Loucy (cell line): Measurements from ENCODE around the gene FLG.
"Not testable (repeated sequence)": the region's sequence is repeated elsewhere in the genome, so short reads cannot be mapped to it uniquely, and the experiment has no call there.

ENCODE experiments used
- H2AFZ ChIP-seq: fragments of 200-600 bp; sonication (generic); 2 replicates; pipeline ENCODE4 v1.6.0; 2016; ENCODE audit warnings: antibody characterized with exemption, mild to moderate bottlenecking, low read length, moderate library complexity
- H3F3A ChIP-seq: fragments of 200-600 bp; 2 replicates; pipeline ENCODE4 v1.6.0; 2016; ENCODE audit warnings: antibody characterized with exemption, low read depth, mild to moderate bottlenecking
- H3K27me3 ChIP-seq: fragments of 200-600 bp; sonication (generic); 2 replicates; pipeline ENCODE4 v1.6.1; 2014; ENCODE audit warnings: low read length, mild to moderate bottlenecking; ENCODE audit not compliant: insufficient read depth, poor library complexity, severe bottlenecking
- H3K36me3 ChIP-seq: fragments of 200-600 bp; sonication (generic); 2 replicates; pipeline ENCODE4 v1.6.1; 2016; ENCODE audit warnings: low read length; ENCODE audit not compliant: insufficient read depth
- H3K4me1 ChIP-seq: fragments of 200-600 bp; sonication (generic); 2 replicates; pipeline ENCODE4 v1.5.1; 2014; ENCODE audit warnings: low read length, mild to moderate bottlenecking; ENCODE audit not compliant: insufficient read depth, poor library complexity, severe bottlenecking
- H3K4me2 ChIP-seq: fragments of 200-600 bp; sonication (generic); 2 replicates; pipeline ENCODE4 v1.6.0; 2014; ENCODE audit warnings: antibody characterized with exemption, low read length, low read depth, mild to moderate bottlenecking; ENCODE audit not compliant: poor library complexity, severe bottlenecking
- H3K4me3 ChIP-seq: fragments of 200-600 bp; sonication (generic); 2 replicates; pipeline ENCODE4 v1.5.1; 2014; ENCODE audit warnings: low read length, mild to moderate bottlenecking, mixed read lengths; ENCODE audit not compliant: poor library complexity, severe bottlenecking
- H3K79me2 ChIP-seq: fragments of 200-600 bp; sonication (generic); 2 replicates; pipeline ENCODE4 v1.6.1; 2014; ENCODE audit warnings: low read length; ENCODE audit not compliant: insufficient read depth
- H3K9ac ChIP-seq: fragments of 200-600 bp; sonication (generic); 2 replicates; pipeline ENCODE4 v1.6.0; 2014; ENCODE audit warnings: mild to moderate bottlenecking, low read depth, low read length, moderate library complexity; ENCODE audit not compliant: poor library complexity, severe bottlenecking
- H3K9me2 ChIP-seq: fragments of 200-600 bp; sonication (generic); replicated peaks from 2 replicates; pipeline ENCODE4 v1.6.1; 2016; ENCODE audit warnings: low read depth, low read length, mixed read lengths
- H3K9me3 ChIP-seq: fragments of 200-600 bp; sonication (generic); 2 replicates; pipeline ENCODE4 v1.6.1; 2014; ENCODE audit warnings: mild to moderate bottlenecking, antibody characterized with exemption, low read length, low read depth; ENCODE audit not compliant: insufficient read depth
- H4K20me1 ChIP-seq: fragments of 200-600 bp; sonication (generic); 2 replicates; pipeline ENCODE4 v1.6.0; 2014; ENCODE audit warnings: antibody characterized with exemption, low read length, mild to moderate bottlenecking; ENCODE audit not compliant: insufficient read depth, poor library complexity, severe bottlenecking
- CTCF ChIP-seq: fragments of 200-600 bp; sonication (generic); conservative IDR thresholded peaks from 2 replicates; pipeline ENCODE4 v1.5.1; 2014; ENCODE audit warnings: mild to moderate bottlenecking, antibody characterized with exemption, low read length
- EZH2phosphoT487 ChIP-seq: fragments of 200-600 bp; IDR thresholded peaks from 2 replicates; pipeline ENCODE4 v1.6.1; 2018; ENCODE audit warnings: antibody characterized with exemption, mild to moderate bottlenecking, moderate library complexity, borderline replicate concordance

Gene FLG

GRCh38 chr1:152313970-152314369 lies 11.1 kb downstream of the FLG start:
- Histone ChIP-seq H3K9me3 (no peaks in the 10 kb centered on the region; the same call in 1 of the 2 replicates), H3F3A (no peaks in the 10 kb centered on the region)

GRCh38 chr1:152313319-152313801 lies 11.7 kb downstream of the FLG start:
- H3K9me3 ChIP-seq: no peaks in the 10 kb centered on the region; the same call in 1 of the 2 replicates

More at GRCh38 chr1:152313970-152314369, 11.1 kb downstream of the FLG start:
- H3K36me3 ChIP-seq: no peaks in the 10 kb centered on the region
- no peak overlapping the region for H3K4me2 ChIP-seq
- H3K4me3 ChIP-seq: no peak overlapping the region
- no peaks in the 10 kb centered on the region for H3K27me3 ChIP-seq
- no peak overlapping the region for H3K9ac ChIP-seq
- no peaks in the 10 kb centered on the region for H3K79me2 ChIP-seq
- no peak for TF ChIP-seq EZH2phosphoT487
- TF ChIP-seq CTCF: no peak
- no peaks in the 10 kb centered on the region for H3K4me1 ChIP-seq
- 0 out of 2 replicates have a peak, but pooled peaks cover 3% of the 10 kb centered on the region for H3K9me2 ChIP-seq
- no peaks in the 10 kb centered on the region for H4K20me1 ChIP-seq
- H2AFZ ChIP-seq: no peak overlapping the region

GRCh38 chr1:152312169-152312568 lies 12.9 kb downstream of the FLG start:
- H3K4me3 ChIP-seq, H2AFZ ChIP-seq, H3K36me3 ChIP-seq, H3K9me3 ChIP-seq, H3K4me2 ChIP-seq, H3K9ac ChIP-seq, H3K79me2 ChIP-seq, H3F3A ChIP-seq, H3K9me2 ChIP-seq, H4K20me1 ChIP-seq, H3K4me1 ChIP-seq, H3K27me3 ChIP-seq: not testable (repeated sequence)

More at GRCh38 chr1:152313319-152313801, 11.7 kb downstream of the FLG start:
- no peaks in the 10 kb centered on the region for H3K4me1 ChIP-seq
- no peak overlapping the region for H3K4me2 ChIP-seq
- no peaks in the 10 kb centered on the region for H3F3A ChIP-seq
- H3K9me2 ChIP-seq: 0 out of 2 replicates have a peak, but pooled peaks cover 3% of the 10 kb centered on the region
- H4K20me1 ChIP-seq: no peaks in the 10 kb centered on the region
- H2AFZ ChIP-seq: no peak overlapping the region
- TF ChIP-seq CTCF: no peak
- TF ChIP-seq EZH2phosphoT487: no peak
- H3K36me3 ChIP-seq: no peaks in the 10 kb centered on the region
- H3K9ac ChIP-seq: no peak overlapping the region
- no peak overlapping the region for H3K4me3 ChIP-seq
- H3K79me2 ChIP-seq: no peaks in the 10 kb centered on the region
- no peaks in the 10 kb centered on the region for H3K27me3 ChIP-seq

- no peak overlapping the region for H3K9ac ChIP-seq
- no peaks in the 10 kb centered on the region for H4K20me1 ChIP-seq
- H3K4me3 ChIP-seq: no peak overlapping the region
- H3K9me3 ChIP-seq: no peaks in the 10 kb centered on the region; the same call in 1 of the 2 replicates
- TF ChIP-seq CTCF: no peak
- H3K79me2 ChIP-seq: no peaks in the 10 kb centered on the region
- H3K27me3 ChIP-seq: no peaks in the 10 kb centered on the region
- H3K4me2 ChIP-seq: no peak overlapping the region
- H3F3A ChIP-seq: no peaks in the 10 kb centered on the region
- no peak overlapping the region for H2AFZ ChIP-seq
- H3K4me1 ChIP-seq: no peaks in the 10 kb centered on the region
- H3K36me3 ChIP-seq: no peaks in the 10 kb centered on the region
- no peaks in the 10 kb centered on the region for H3K9me2 ChIP-seq
Measured at GRCh38 chr1:152309955-152310354, 15.1 kb downstream of the FLG start.

GRCh38 chr1:152309320-152309901 lies 15.6 kb downstream of the FLG start:
- H3K4me2 ChIP-seq, H3K27me3 ChIP-seq, H3K9me3 ChIP-seq: not testable (repeated sequence)

More at GRCh38 chr1:152309320-152309901, 15.6 kb downstream of the FLG start:
- not testable (repeated sequence) for H3K79me2 ChIP-seq, H3F3A ChIP-seq, H3K9me2 ChIP-seq, H3K36me3 ChIP-seq, H4K20me1 ChIP-seq, H3K4me3 ChIP-seq, H3K4me1 ChIP-seq, H3K9ac ChIP-seq, H2AFZ ChIP-seq
